H9 (cell line): Measurements from ENCODE around the gene LRRC7. TPM values are rescaled to one million over a fixed set of nuclear protein-coding genes. Genes with fewer than 3 reads are reported as not detected.
"Not testable (repeated sequence)": the region's sequence is repeated elsewhere in the genome, so short reads cannot be mapped to it uniquely, and the experiment has no call there.

Experiments used
- DNase-seq: peaks from one replicate; pipeline ENCODE4 v3.0.0-alpha.2; 2017
- H2AFZ ChIP-seq: one replicate; pipeline ENCODE4 v1.6.1; 2013; ENCODE audit warnings: mild to moderate bottlenecking, low read length, control low read depth, moderate library complexity
- H2AK5ac ChIP-seq: 2 replicates; pipeline ENCODE4 v1.6.1; 2013; ENCODE audit warnings: low read length, control low read depth, mixed read lengths; ENCODE audit not compliant: insufficient read length
- H2BK120ac ChIP-seq: one replicate; pipeline ENCODE4 v1.6.1; 2013; ENCODE audit warnings: low read depth, mild to moderate bottlenecking, low read length, control low read depth, inconsistent platforms; ENCODE audit not compliant: poor library complexity, severe bottlenecking
- H2BK12ac ChIP-seq: 2 replicates; pipeline ENCODE4 v1.6.1; 2013; ENCODE audit warnings: low read length, control low read depth, mixed read lengths, low read depth; ENCODE audit not compliant: insufficient read length
- H2BK15ac ChIP-seq: 2 replicates; pipeline ENCODE4 v1.6.1; 2013; ENCODE audit warnings: low read depth, low read length, control low read depth
- H2BK20ac ChIP-seq: one replicate; pipeline ENCODE4 v1.6.1; 2013; ENCODE audit warnings: low read depth, mild to moderate bottlenecking, low read length, control low read depth, inconsistent platforms; ENCODE audit not compliant: poor library complexity, severe bottlenecking
- H2BK5ac ChIP-seq: 2 replicates; pipeline ENCODE4 v1.6.1; 2013; ENCODE audit warnings: low read length, control low read depth, mixed read lengths; ENCODE audit not compliant: insufficient read length
- H3K14ac ChIP-seq: 2 replicates; pipeline ENCODE4 v1.6.1; 2013; ENCODE audit warnings: low read length, control low read depth; ENCODE audit not compliant: insufficient read depth
- H3K18ac ChIP-seq: 2 replicates; pipeline ENCODE4 v1.6.1; 2013; ENCODE audit warnings: low read depth, mild to moderate bottlenecking, mixed read lengths, low read length, control low read depth; ENCODE audit not compliant: insufficient read length
- H3K23ac ChIP-seq: 2 replicates; pipeline ENCODE4 v1.6.1; 2013; ENCODE audit warnings: low read length, control low read depth, mixed read lengths, low read depth; ENCODE audit not compliant: insufficient read length
- H3K23me2 ChIP-seq: 2 replicates; pipeline ENCODE4 v1.6.1; 2013; ENCODE audit warnings: low read depth, mild to moderate bottlenecking, mixed read lengths, low read length, control low read depth; ENCODE audit not compliant: insufficient read length, poor library complexity, severe bottlenecking
- H3K27ac ChIP-seq: 2 replicates; pipeline ENCODE4 v1.5.1; 2013; ENCODE audit warnings: low read length, control low read depth, mixed read lengths, low read depth; ENCODE audit not compliant: insufficient read length
- H3K27me3 ChIP-seq: 2 replicates; pipeline ENCODE4 v1.6.1; 2013; ENCODE audit warnings: low read length, control low read depth, inconsistent platforms; ENCODE audit not compliant: insufficient read depth
- H3K4ac ChIP-seq: 2 replicates; pipeline ENCODE4 v1.6.1; 2013; ENCODE audit warnings: low read depth, mild to moderate bottlenecking, control low read depth, inconsistent platforms, low read length, moderate library complexity
- H3K4me1 ChIP-seq: 2 replicates; pipeline ENCODE4 v1.6.1; 2013; ENCODE audit warnings: low read length, control low read depth, inconsistent platforms; ENCODE audit not compliant: insufficient read depth
- H3K4me2 ChIP-seq: 2 replicates; pipeline ENCODE4 v1.6.1; 2013; ENCODE audit warnings: low read length, control low read depth, mixed read lengths; ENCODE audit not compliant: insufficient read length, insufficient read depth
- H3K56ac ChIP-seq: 2 replicates; pipeline ENCODE4 v1.6.1; 2013; ENCODE audit warnings: low read depth, mild to moderate bottlenecking, mixed read lengths, low read length, control low read depth; ENCODE audit not compliant: insufficient read length
- H3K79me1 ChIP-seq: 2 replicates; pipeline ENCODE4 v1.6.1; 2013; ENCODE audit warnings: low read depth, mild to moderate bottlenecking, moderate library complexity, low read length, control low read depth, inconsistent platforms; ENCODE audit not compliant: insufficient read depth, poor library complexity, severe bottlenecking
- H3K79me2 ChIP-seq: 2 replicates; pipeline ENCODE4 v1.6.1; 2013; ENCODE audit warnings: low read length, control low read depth, inconsistent platforms; ENCODE audit not compliant: insufficient read depth
- H3K9ac ChIP-seq: 2 replicates; pipeline ENCODE4 v1.6.1; 2013; ENCODE audit warnings: low read length, control low read depth, mixed read lengths; ENCODE audit not compliant: insufficient read length; ENCODE audit errors: extremely low read depth
- H3K9me3 ChIP-seq: one replicate; pipeline ENCODE4 v1.6.1; 2013; ENCODE audit warnings: low read depth, low read length, inconsistent platforms; ENCODE audit not compliant: control insufficient read depth
- H3T11ph ChIP-seq: one replicate; pipeline ENCODE4 v1.6.1; 2013; ENCODE audit warnings: mild to moderate bottlenecking, low read length, control low read depth, inconsistent platforms
- H4K20me1 ChIP-seq: one replicate; pipeline ENCODE4 v1.6.1; 2013; ENCODE audit not compliant: control insufficient read depth, insufficient read length, insufficient read depth
- H4K5ac ChIP-seq: 2 replicates; pipeline ENCODE4 v1.6.1; 2013; ENCODE audit warnings: low read depth, mild to moderate bottlenecking, mixed read lengths, low read length, control low read depth; ENCODE audit not compliant: insufficient read length
- H4K8ac ChIP-seq: replicated peaks from 2 replicates; pipeline ENCODE4 v1.6.1; 2013; ENCODE audit warnings: low read length, control low read depth, mixed read lengths, low read depth; ENCODE audit not compliant: insufficient read length
- H4K91ac ChIP-seq: 2 replicates; pipeline ENCODE4 v1.6.1; 2013; ENCODE audit warnings: low read depth, mild to moderate bottlenecking, moderate library complexity, mixed read lengths, low read length, control low read depth; ENCODE audit not compliant: insufficient read length
- H3K27ac Mint-ChIP-seq, 3 experiments: 2 replicates in 2 of 3; 3 replicates in 1 of 3; pipeline ENCODE4 v1.8.0; 2020 to 2021; ENCODE audit warnings: mixed read lengths in 3 of 3, mild to moderate bottlenecking in 1 of 3, moderate library complexity in 1 of 3
- H3K27me3 Mint-ChIP-seq: 2 replicates; pipeline ENCODE4 v1.8.0; 2021; ENCODE audit warnings: low read depth, mild to moderate bottlenecking, moderate library complexity, mixed read lengths
- H3K36me3 Mint-ChIP-seq, 3 experiments: 2 replicates in 2 of 3; 3 replicates in 1 of 3; pipeline ENCODE4 v1.8.0; 2020 to 2021; ENCODE audit warnings: low read depth in 3 of 3, mixed read lengths in 3 of 3; ENCODE audit not compliant: insufficient read depth in 1 of 3
- H3K4me1 Mint-ChIP-seq, 2 experiments: 2 replicates each; pipeline ENCODE4 v1.8.0; 2020; ENCODE audit warnings: mixed read lengths in 2 of 2
- H3K4me3 Mint-ChIP-seq, 2 experiments: 2 replicates in 1 of 2; 3 replicates in 1 of 2; pipeline ENCODE4 v1.8.0; 2020 to 2021; ENCODE audit warnings: mild to moderate bottlenecking in 2 of 2, mixed read lengths in 2 of 2, moderate library complexity in 1 of 2
- H3K9me3 Mint-ChIP-seq, 2 experiments: 2 replicates in 1 of 2; 3 replicates in 1 of 2; pipeline ENCODE4 v1.8.0; 2020; ENCODE audit warnings: mild to moderate bottlenecking in 2 of 2, mixed read lengths in 2 of 2, moderate library complexity in 1 of 2
- WGBS: extraction: QIAGEN DNeasy Blood & Tissue Kit; methylation state at CpG from one replicate; pipeline ENCODE4 v1.1.7; 2013; ENCODE audit warnings: missing lambda C conversion rate, low lambda C conversion rate, mixed read lengths; ENCODE audit not compliant: insufficient read length; ENCODE audit errors: extremely low coverage; 5-methylcytosine and 5-hydroxymethylcytosine counted together
- total RNA-seq: library from RNA; stranded (reverse); gene quantifications from 2 replicates; pipeline ENCODE4 v1.2.1, GENCODE V29; 2021
- TF ChIP-seq, protein P1 (sequence below): fragments of 200-600 bp; sonication (generic); conservative IDR thresholded peaks from 3 replicates; pipeline ENCODE4 v1.8.0; 2021; ENCODE audit warnings: antibody characterized with exemption, mild to moderate bottlenecking

Gene LRRC7
- total RNA-seq, 1 experiment from 2014 or later = not detected

DNA sequence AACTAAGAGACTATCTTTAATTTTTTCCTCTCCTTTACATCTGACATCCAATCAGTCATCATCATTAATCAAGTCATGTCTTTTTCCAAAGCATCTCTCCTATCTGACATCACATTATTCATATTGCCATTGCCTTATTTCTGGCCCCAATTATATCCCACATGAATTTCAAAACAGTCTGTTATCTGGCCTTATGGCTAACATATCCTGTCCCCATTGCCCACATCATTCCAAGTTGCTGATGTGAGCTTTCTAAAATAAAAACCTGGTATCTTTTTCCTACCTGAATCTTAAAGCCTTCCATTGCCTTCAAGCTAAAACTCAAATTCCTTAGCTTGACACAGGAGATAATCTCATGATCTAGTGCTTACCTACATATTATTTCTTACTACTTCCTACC, 353.8 kb downstream of the LRRC7 start:
- Histone ChIP-seq H2BK120ac (no peak overlapping the region), H4K8ac (no peak overlapping the region), H3K23ac (no peak overlapping the region), H3K4me1 (no peaks in the 10 kb centered on the region), H3K4ac (no peak overlapping the region), H4K91ac (no peak overlapping the region), H2BK5ac (no peak overlapping the region), H2AK5ac (no peak overlapping the region), H3K23me2 (no peaks in the 10 kb centered on the region), H3K14ac (no peak overlapping the region), H3K18ac (no peak overlapping the region), H3T11ph (no peak overlapping the region), H3K9ac (no peak overlapping the region), H4K20me1 (no peaks in the 10 kb centered on the region), H2BK15ac (no peak overlapping the region), H3K27me3 (no peaks in the 10 kb centered on the region), H3K79me2 (no peaks in the 10 kb centered on the region), H2BK20ac (no peak overlapping the region), H2BK12ac (no peak overlapping the region), H3K4me2 (no peak overlapping the region), H3K56ac (no peak overlapping the region), H3K27ac (no peak overlapping the region), H3K79me1 (no peaks in the 10 kb centered on the region), H2AFZ (no peak overlapping the region), H3K9me3 (no peaks in the 10 kb centered on the region), H4K5ac (no peak overlapping the region)
- H3K4me1 Mint-ChIP-seq = no peaks in the 10 kb centered on the region
- TF ChIP-seq, protein P1, sequence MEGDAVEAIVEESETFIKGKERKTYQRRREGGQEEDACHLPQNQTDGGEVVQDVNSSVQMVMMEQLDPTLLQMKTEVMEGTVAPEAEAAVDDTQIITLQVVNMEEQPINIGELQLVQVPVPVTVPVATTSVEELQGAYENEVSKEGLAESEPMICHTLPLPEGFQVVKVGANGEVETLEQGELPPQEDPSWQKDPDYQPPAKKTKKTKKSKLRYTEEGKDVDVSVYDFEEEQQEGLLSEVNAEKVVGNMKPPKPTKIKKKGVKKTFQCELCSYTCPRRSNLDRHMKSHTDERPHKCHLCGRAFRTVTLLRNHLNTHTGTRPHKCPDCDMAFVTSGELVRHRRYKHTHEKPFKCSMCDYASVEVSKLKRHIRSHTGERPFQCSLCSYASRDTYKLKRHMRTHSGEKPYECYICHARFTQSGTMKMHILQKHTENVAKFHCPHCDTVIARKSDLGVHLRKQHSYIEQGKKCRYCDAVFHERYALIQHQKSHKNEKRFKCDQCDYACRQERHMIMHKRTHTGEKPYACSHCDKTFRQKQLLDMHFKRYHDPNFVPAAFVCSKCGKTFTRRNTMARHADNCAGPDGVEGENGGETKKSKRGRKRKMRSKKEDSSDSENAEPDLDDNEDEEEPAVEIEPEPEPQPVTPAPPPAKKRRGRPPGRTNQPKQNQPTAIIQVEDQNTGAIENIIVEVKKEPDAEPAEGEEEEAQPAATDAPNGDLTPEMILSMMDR = no peak
- no peak for DNase-seq
- no peaks in the 10 kb centered on the region; a peak in 1 of 5 replicates for H3K9me3 Mint-ChIP-seq
- H3K4me3 Mint-ChIP-seq = no peak overlapping the region
- no peak overlapping the region for H3K27ac Mint-ChIP-seq
- no peaks in the 10 kb centered on the region for H3K36me3 Mint-ChIP-seq
- no peaks in the 10 kb centered on the region for H3K27me3 Mint-ChIP-seq

DNA sequence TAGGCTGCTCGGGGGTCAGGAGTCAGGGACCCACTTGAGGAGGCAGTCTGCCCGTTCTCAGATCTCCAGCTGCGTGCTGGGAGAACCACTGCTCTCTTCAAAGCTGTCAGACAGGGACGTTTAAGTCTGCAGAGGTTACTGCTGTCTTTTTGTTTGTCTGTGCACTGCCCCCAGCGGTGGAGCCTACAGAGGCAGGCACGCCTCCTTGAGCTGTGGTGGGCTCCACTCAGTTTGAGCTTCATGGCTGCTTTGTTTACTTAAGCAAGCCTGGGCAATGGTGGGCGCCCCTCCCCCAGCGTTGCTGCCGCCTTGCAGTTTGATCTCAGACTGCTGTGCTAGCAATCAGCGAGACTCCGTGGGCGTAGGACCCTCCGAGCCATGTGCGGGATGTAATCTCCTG, 360.5 kb downstream of the LRRC7 start:
- not testable (repeated sequence) for H3K4me1 ChIP-seq, H3K56ac ChIP-seq, H3K4me3 Mint-ChIP-seq, DNase-seq, H3K27ac Mint-ChIP-seq, H3K9ac ChIP-seq, H2BK12ac ChIP-seq, H4K8ac ChIP-seq, H3K4me1 Mint-ChIP-seq, H3K23ac ChIP-seq, H2BK20ac ChIP-seq, H3K27me3 Mint-ChIP-seq, H2BK5ac ChIP-seq, H2BK15ac ChIP-seq, H4K5ac ChIP-seq, H3K27me3 ChIP-seq, H4K91ac ChIP-seq, H3K4me2 ChIP-seq, H3K27ac ChIP-seq, H3K18ac ChIP-seq, H2AK5ac ChIP-seq, H4K20me1 ChIP-seq, H3K23me2 ChIP-seq, H3K9me3 ChIP-seq, H3K79me1 ChIP-seq, H3T11ph ChIP-seq, H2AFZ ChIP-seq, H3K4ac ChIP-seq, H3K79me2 ChIP-seq, H3K14ac ChIP-seq, H2BK120ac ChIP-seq
- H3K9me3 Mint-ChIP-seq = peaks cover 26 to 28% of the 10 kb centered on the region in 2 experiments
- WGBS = no CpG with 5 or more reads among the region's 14 CpGs
- peaks cover 5 to 25% (median 12%) of the 10 kb centered on the region in 3 experiments for H3K36me3 Mint-ChIP-seq
